ENCODE results near the gene RALGPS1.

DNA sequence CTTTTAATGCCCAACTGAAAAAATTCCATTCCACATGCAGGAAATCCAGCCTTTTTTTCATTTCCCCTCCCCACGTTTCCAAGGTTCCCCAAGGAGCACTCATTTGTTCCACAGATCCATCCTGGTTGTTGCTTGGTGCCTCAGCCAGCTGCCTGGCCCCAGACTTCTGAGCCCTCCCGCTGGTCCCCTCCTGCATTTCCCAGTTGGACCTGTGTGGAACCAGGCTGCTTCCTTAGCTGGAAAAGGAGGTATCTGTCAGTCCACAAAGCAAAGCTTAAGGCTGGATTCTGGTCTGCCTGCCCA, 163.0 kb downstream of the RALGPS1 start:
- no peak for TF ChIP-seq CTCF (IDR thresholded peaks at IDR 0.05; ENCODE audit: low read depth, low read length)
- no peak for TF ChIP-seq POLR2A (IDR thresholded peaks at IDR 0.05; ENCODE audit: extremely low read depth, insufficient read length)
- no peak for TF ChIP-seq MAX (IDR thresholded peaks at IDR 0.05; ENCODE audit: low read depth, low read length)
